H9 (cell line): ENCODE measurements around the gene PKP1. TPM values are rescaled to one million over a fixed set of nuclear protein-coding genes. Genes with fewer than 3 reads are reported as not detected.

ENCODE experiments used
- DNase-seq: peaks from one replicate; pipeline ENCODE4 v3.0.0-alpha.2; 2017
- H2AFZ ChIP-seq: one replicate; pipeline ENCODE4 v1.6.1; 2013; ENCODE audit warnings: mild to moderate bottlenecking, low read length, control low read depth, moderate library complexity
- H2AK5ac ChIP-seq: 2 replicates; pipeline ENCODE4 v1.6.1; 2013; ENCODE audit warnings: low read length, control low read depth, mixed read lengths; ENCODE audit not compliant: insufficient read length
- H2BK120ac ChIP-seq: one replicate; pipeline ENCODE4 v1.6.1; 2013; ENCODE audit warnings: low read depth, mild to moderate bottlenecking, low read length, control low read depth, inconsistent platforms; ENCODE audit not compliant: poor library complexity, severe bottlenecking
- H2BK12ac ChIP-seq: 2 replicates; pipeline ENCODE4 v1.6.1; 2013; ENCODE audit warnings: low read length, control low read depth, mixed read lengths, low read depth; ENCODE audit not compliant: insufficient read length
- H2BK15ac ChIP-seq: 2 replicates; pipeline ENCODE4 v1.6.1; 2013; ENCODE audit warnings: low read depth, low read length, control low read depth
- H2BK20ac ChIP-seq: one replicate; pipeline ENCODE4 v1.6.1; 2013; ENCODE audit warnings: low read depth, mild to moderate bottlenecking, low read length, control low read depth, inconsistent platforms; ENCODE audit not compliant: poor library complexity, severe bottlenecking
- H2BK5ac ChIP-seq: 2 replicates; pipeline ENCODE4 v1.6.1; 2013; ENCODE audit warnings: low read length, control low read depth, mixed read lengths; ENCODE audit not compliant: insufficient read length
- H3K14ac ChIP-seq: 2 replicates; pipeline ENCODE4 v1.6.1; 2013; ENCODE audit warnings: low read length, control low read depth; ENCODE audit not compliant: insufficient read depth
- H3K18ac ChIP-seq: 2 replicates; pipeline ENCODE4 v1.6.1; 2013; ENCODE audit warnings: low read depth, mild to moderate bottlenecking, mixed read lengths, low read length, control low read depth; ENCODE audit not compliant: insufficient read length
- H3K23ac ChIP-seq: 2 replicates; pipeline ENCODE4 v1.6.1; 2013; ENCODE audit warnings: low read length, control low read depth, mixed read lengths, low read depth; ENCODE audit not compliant: insufficient read length
- H3K23me2 ChIP-seq: 2 replicates; pipeline ENCODE4 v1.6.1; 2013; ENCODE audit warnings: low read depth, mild to moderate bottlenecking, mixed read lengths, low read length, control low read depth; ENCODE audit not compliant: insufficient read length, poor library complexity, severe bottlenecking
- H3K27ac ChIP-seq: 2 replicates; pipeline ENCODE4 v1.5.1; 2013; ENCODE audit warnings: low read length, control low read depth, mixed read lengths, low read depth; ENCODE audit not compliant: insufficient read length
- H3K27me3 ChIP-seq: 2 replicates; pipeline ENCODE4 v1.6.1; 2013; ENCODE audit warnings: low read length, control low read depth, inconsistent platforms; ENCODE audit not compliant: insufficient read depth
- H3K4ac ChIP-seq: 2 replicates; pipeline ENCODE4 v1.6.1; 2013; ENCODE audit warnings: low read depth, mild to moderate bottlenecking, control low read depth, inconsistent platforms, low read length, moderate library complexity
- H3K4me1 ChIP-seq: 2 replicates; pipeline ENCODE4 v1.6.1; 2013; ENCODE audit warnings: low read length, control low read depth, inconsistent platforms; ENCODE audit not compliant: insufficient read depth
- H3K4me2 ChIP-seq: 2 replicates; pipeline ENCODE4 v1.6.1; 2013; ENCODE audit warnings: low read length, control low read depth, mixed read lengths; ENCODE audit not compliant: insufficient read length, insufficient read depth
- H3K56ac ChIP-seq: 2 replicates; pipeline ENCODE4 v1.6.1; 2013; ENCODE audit warnings: low read depth, mild to moderate bottlenecking, mixed read lengths, low read length, control low read depth; ENCODE audit not compliant: insufficient read length
- H3K79me1 ChIP-seq: 2 replicates; pipeline ENCODE4 v1.6.1; 2013; ENCODE audit warnings: low read depth, mild to moderate bottlenecking, moderate library complexity, low read length, control low read depth, inconsistent platforms; ENCODE audit not compliant: insufficient read depth, poor library complexity, severe bottlenecking
- H3K79me2 ChIP-seq: 2 replicates; pipeline ENCODE4 v1.6.1; 2013; ENCODE audit warnings: low read length, control low read depth, inconsistent platforms; ENCODE audit not compliant: insufficient read depth
- H3K9ac ChIP-seq: 2 replicates; pipeline ENCODE4 v1.6.1; 2013; ENCODE audit warnings: low read length, control low read depth, mixed read lengths; ENCODE audit not compliant: insufficient read length; ENCODE audit errors: extremely low read depth
- H3K9me3 ChIP-seq: one replicate; pipeline ENCODE4 v1.6.1; 2013; ENCODE audit warnings: low read depth, low read length, inconsistent platforms; ENCODE audit not compliant: control insufficient read depth
- H3T11ph ChIP-seq: one replicate; pipeline ENCODE4 v1.6.1; 2013; ENCODE audit warnings: mild to moderate bottlenecking, low read length, control low read depth, inconsistent platforms
- H4K20me1 ChIP-seq: one replicate; pipeline ENCODE4 v1.6.1; 2013; ENCODE audit not compliant: control insufficient read depth, insufficient read length, insufficient read depth
- H4K5ac ChIP-seq: 2 replicates; pipeline ENCODE4 v1.6.1; 2013; ENCODE audit warnings: low read depth, mild to moderate bottlenecking, mixed read lengths, low read length, control low read depth; ENCODE audit not compliant: insufficient read length
- H4K8ac ChIP-seq: replicated peaks from 2 replicates; pipeline ENCODE4 v1.6.1; 2013; ENCODE audit warnings: low read length, control low read depth, mixed read lengths, low read depth; ENCODE audit not compliant: insufficient read length
- H4K91ac ChIP-seq: 2 replicates; pipeline ENCODE4 v1.6.1; 2013; ENCODE audit warnings: low read depth, mild to moderate bottlenecking, moderate library complexity, mixed read lengths, low read length, control low read depth; ENCODE audit not compliant: insufficient read length
- H3K27ac Mint-ChIP-seq, 3 experiments: 2 replicates in 2 of 3; 3 replicates in 1 of 3; pipeline ENCODE4 v1.8.0; 2020 to 2021; ENCODE audit warnings: mixed read lengths in 3 of 3, mild to moderate bottlenecking in 1 of 3, moderate library complexity in 1 of 3
- H3K27me3 Mint-ChIP-seq: 2 replicates; pipeline ENCODE4 v1.8.0; 2021; ENCODE audit warnings: low read depth, mild to moderate bottlenecking, moderate library complexity, mixed read lengths
- H3K36me3 Mint-ChIP-seq, 3 experiments: 2 replicates in 2 of 3; 3 replicates in 1 of 3; pipeline ENCODE4 v1.8.0; 2020 to 2021; ENCODE audit warnings: low read depth in 3 of 3, mixed read lengths in 3 of 3; ENCODE audit not compliant: insufficient read depth in 1 of 3
- H3K4me1 Mint-ChIP-seq, 2 experiments: 2 replicates each; pipeline ENCODE4 v1.8.0; 2020; ENCODE audit warnings: mixed read lengths in 2 of 2
- H3K4me3 Mint-ChIP-seq, 2 experiments: 2 replicates in 1 of 2; 3 replicates in 1 of 2; pipeline ENCODE4 v1.8.0; 2020 to 2021; ENCODE audit warnings: mild to moderate bottlenecking in 2 of 2, mixed read lengths in 2 of 2, moderate library complexity in 1 of 2
- H3K9me3 Mint-ChIP-seq, 2 experiments: 2 replicates in 1 of 2; 3 replicates in 1 of 2; pipeline ENCODE4 v1.8.0; 2020; ENCODE audit warnings: mild to moderate bottlenecking in 2 of 2, mixed read lengths in 2 of 2, moderate library complexity in 1 of 2
- CTCF ChIP-seq: fragments of 200-600 bp; sonication (generic); conservative IDR thresholded peaks from 3 replicates; pipeline ENCODE4 v1.8.0; 2021; ENCODE audit warnings: antibody characterized with exemption, mild to moderate bottlenecking
- WGBS: extraction: QIAGEN DNeasy Blood & Tissue Kit; methylation state at CpG from one replicate; pipeline ENCODE4 v1.1.7; 2013; ENCODE audit warnings: missing lambda C conversion rate, low lambda C conversion rate, mixed read lengths; ENCODE audit not compliant: insufficient read length; ENCODE audit errors: extremely low coverage; 5-methylcytosine and 5-hydroxymethylcytosine counted together
- total RNA-seq: library from RNA; stranded (reverse); gene quantifications from 2 replicates; pipeline ENCODE4 v1.2.1, GENCODE V29; 2021

The PKP1 gene
- total RNA-seq, 1 experiment from 2014 or later = 0.09 TPM

GRCh38 chr1:201332021-201332420 lies 48.7 kb downstream of the PKP1 start:
- Histone ChIP-seq H3K9ac (no peak overlapping the region), H2AFZ (no peak overlapping the region), H3K18ac (no peak overlapping the region), H2BK15ac (no peak overlapping the region), H2BK20ac (no peak overlapping the region), H2BK120ac (no peak overlapping the region), H4K20me1 (no peaks in the 10 kb centered on the region), H2AK5ac (no peak overlapping the region), H3K27me3 (no peaks in the 10 kb centered on the region), H3T11ph (no peak overlapping the region), H3K4ac (no peak overlapping the region), H3K23ac (no peak overlapping the region), H4K91ac (no peak overlapping the region), H3K56ac (no peak overlapping the region), H3K27ac (no peak overlapping the region), H3K14ac (no peak overlapping the region), H2BK5ac (no peak overlapping the region), H3K4me2 (no peak overlapping the region), H2BK12ac (no peak overlapping the region), H3K79me2 (no peaks in the 10 kb centered on the region), H4K8ac (no peak overlapping the region), H3K79me1 (no peaks in the 10 kb centered on the region), H3K9me3 (no peaks in the 10 kb centered on the region), H4K5ac (no peak overlapping the region), H3K4me1 (no peaks in the 10 kb centered on the region), H3K23me2 (no peaks in the 10 kb centered on the region)
- TF ChIP-seq CTCF = no peak
- Mint-ChIP-seq H3K4me1 (peaks cover 0 to 4% of the 10 kb centered on the region in 2 experiments; a peak in 1 of 4 replicates), H3K27me3 (peaks cover under 1% of the 10 kb centered on the region), H3K27ac (no peak overlapping the region), H3K4me3 (no peak overlapping the region), H3K9me3 (no peaks in the 10 kb centered on the region), H3K36me3 (no peaks in the 10 kb centered on the region)
- WGBS = no CpG with 5 or more reads among the region's 8 CpGs
- no peak for DNase-seq
